Measurements from ENCODE around the gene PRKAR2B. TPM values are rescaled to one million over a fixed set of nuclear protein-coding genes. Genes with fewer than 3 reads are reported as not detected.
"Not testable (repeated sequence)": the region's sequence is repeated elsewhere in the genome, so short reads cannot be mapped to it uniquely, and the experiment has no call there.

Gene PRKAR2B
- total and polyA plus RNA-seq, 7 donors, result 1.3 to 3.5 (median 1.7) TPM

DNA sequence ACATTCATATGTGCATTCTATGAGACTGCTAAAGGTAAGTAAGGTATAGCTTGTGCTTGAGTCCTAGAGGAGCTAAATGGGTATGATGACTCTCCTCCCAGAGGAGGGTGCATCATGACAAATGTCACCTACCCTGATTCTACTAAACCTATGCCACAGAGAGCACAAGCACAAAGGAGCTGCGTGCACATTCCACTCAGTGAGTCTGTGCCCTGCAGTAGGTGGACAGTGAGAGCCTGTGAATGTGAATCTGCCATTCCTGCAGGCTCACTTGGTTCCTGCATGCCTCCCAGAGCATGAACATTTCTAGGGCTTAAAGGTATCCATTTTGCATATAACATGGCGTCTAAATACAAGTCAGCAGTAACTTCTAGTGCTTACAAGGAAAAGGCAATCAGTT, 46.8 kb downstream of the PRKAR2B start:
- intact Hi-C loops (cut with DNase I), result no loop called here
- Histone ChIP-seq H3K9me3 (no peaks in the 10 kb centered on the region), H3K27me3 (ENCODE audit: insufficient read depth in 3 of 3, low read length in 2 of 3) (no peaks in the 10 kb centered on the region), H3K4me3 (no peak overlapping the region), H3K27ac (no peak overlapping the region), H3K36me3 (ENCODE audit: insufficient read depth in 1 of 2, low read depth in 1 of 2) (no peaks in the 10 kb centered on the region), H3K4me1 (no peaks in the 10 kb centered on the region)
- 41 to 71% (median 67%) methylated on average over 2 of the region's 2 CpGs for WGBS, 3 donors
- TF ChIP-seq, protein P1, sequence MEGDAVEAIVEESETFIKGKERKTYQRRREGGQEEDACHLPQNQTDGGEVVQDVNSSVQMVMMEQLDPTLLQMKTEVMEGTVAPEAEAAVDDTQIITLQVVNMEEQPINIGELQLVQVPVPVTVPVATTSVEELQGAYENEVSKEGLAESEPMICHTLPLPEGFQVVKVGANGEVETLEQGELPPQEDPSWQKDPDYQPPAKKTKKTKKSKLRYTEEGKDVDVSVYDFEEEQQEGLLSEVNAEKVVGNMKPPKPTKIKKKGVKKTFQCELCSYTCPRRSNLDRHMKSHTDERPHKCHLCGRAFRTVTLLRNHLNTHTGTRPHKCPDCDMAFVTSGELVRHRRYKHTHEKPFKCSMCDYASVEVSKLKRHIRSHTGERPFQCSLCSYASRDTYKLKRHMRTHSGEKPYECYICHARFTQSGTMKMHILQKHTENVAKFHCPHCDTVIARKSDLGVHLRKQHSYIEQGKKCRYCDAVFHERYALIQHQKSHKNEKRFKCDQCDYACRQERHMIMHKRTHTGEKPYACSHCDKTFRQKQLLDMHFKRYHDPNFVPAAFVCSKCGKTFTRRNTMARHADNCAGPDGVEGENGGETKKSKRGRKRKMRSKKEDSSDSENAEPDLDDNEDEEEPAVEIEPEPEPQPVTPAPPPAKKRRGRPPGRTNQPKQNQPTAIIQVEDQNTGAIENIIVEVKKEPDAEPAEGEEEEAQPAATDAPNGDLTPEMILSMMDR (IDR thresholded peaks at IDR 0.05), result no peak
- DNase-seq (no peak), ATAC-seq (no peak)

DNA sequence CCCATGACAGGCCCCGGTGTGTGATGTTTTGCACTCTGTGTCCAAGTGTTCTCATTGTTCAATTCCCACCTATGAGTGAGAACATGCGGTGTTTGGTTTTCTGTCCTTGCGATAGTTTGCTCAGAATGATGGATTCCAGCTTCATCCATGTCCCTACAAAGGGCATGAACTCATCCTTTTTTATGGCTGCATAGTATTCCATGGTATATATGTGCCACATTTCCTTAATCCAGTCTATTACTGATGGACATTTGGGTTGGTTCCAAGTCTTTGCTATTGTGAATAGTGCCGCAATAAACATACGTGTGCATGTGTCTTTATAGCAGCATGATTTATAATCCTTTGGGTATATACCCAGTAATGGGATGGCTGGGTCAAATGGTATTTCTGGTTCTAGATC, 49.2 kb downstream of the PRKAR2B start:
- DNase-seq; H3K27ac ChIP-seq; H3K36me3 ChIP-seq (ENCODE audit: insufficient read depth in 1 of 2, low read depth in 1 of 2); intact Hi-C loops (cut with DNase I); H3K4me3 ChIP-seq; H3K27me3 ChIP-seq (ENCODE audit: insufficient read depth in 3 of 3, low read length in 2 of 3); H3K9me3 ChIP-seq; H3K4me1 ChIP-seq; ATAC-seq: not testable (repeated sequence)
- WGBS, 3 donors, result 90 to 98% (median 93%) methylated on average over 3 to 5 of the region's 5 CpGs

DNA sequence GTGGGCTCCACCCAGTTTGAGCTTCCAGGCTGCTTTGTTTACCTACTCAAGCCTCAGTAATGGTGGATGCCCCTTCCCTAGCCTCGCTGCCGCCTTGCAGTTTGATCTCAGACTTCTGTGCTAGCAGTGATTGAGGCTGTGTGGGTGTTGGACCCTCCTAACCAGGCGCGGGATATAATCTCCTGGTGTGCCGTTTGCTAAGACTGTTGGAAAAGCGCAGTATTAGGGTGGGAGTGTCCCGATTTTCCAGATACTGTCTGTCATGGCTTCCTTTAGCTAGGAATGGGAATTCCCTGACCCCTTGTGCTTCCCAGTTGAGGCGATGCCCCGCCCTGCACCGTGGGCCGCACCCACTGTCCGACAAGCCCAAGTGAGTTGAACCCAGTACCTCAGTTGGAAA, 54.6 kb downstream of the PRKAR2B start:
- H3K36me3 ChIP-seq (ENCODE audit: insufficient read depth in 1 of 2, low read depth in 1 of 2); DNase-seq; H3K4me1 ChIP-seq; H3K27ac ChIP-seq; H3K4me3 ChIP-seq; intact Hi-C loops (cut with DNase I); ATAC-seq; H3K9me3 ChIP-seq; H3K27me3 ChIP-seq (ENCODE audit: insufficient read depth in 3 of 3, low read length in 2 of 3): not testable (repeated sequence)
- 95 to 98% (median 97%) methylated on average over 12 of the region's 12 CpGs for WGBS, 3 donors

DNA sequence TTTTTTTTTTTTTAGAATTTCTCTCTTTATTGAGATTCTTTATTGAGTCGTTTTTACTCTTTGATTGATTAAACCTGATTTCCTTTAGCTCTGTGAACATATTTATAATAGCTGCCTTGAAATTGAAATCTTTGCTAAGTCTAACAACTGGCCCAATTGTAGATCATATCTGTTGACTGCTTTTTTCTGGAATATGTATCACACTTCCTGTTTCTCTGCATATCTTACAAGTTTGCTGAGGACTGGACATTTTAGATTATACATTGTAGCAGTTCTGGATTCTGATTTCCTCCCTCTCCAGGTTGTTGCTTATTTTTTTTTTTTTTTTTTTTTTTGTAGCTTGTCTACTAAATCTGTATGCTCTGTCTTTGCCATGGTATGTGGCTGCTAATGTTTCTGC, 56.3 kb downstream of the PRKAR2B start:
- H3K36me3 ChIP-seq (ENCODE audit: insufficient read depth in 1 of 2, low read depth in 1 of 2), result no peaks in the 10 kb centered on the region
- 68 to 88% (median 71%) methylated on average over 1 of the region's 1 CpG for WGBS, 3 donors
- H3K9me3 ChIP-seq, result no peaks in the 10 kb centered on the region
- H3K4me3 ChIP-seq, result no peak overlapping the region
- DNase-seq (no peak), ATAC-seq (no peak)
- TF ChIP-seq, protein P1 (IDR thresholded peaks at IDR 0.05), result no peak
- H3K27ac ChIP-seq, result no peak overlapping the region
- H3K4me1 ChIP-seq, result no peaks in the 10 kb centered on the region
- no peaks in the 10 kb centered on the region for H3K27me3 ChIP-seq (ENCODE audit: insufficient read depth in 3 of 3, low read length in 2 of 3)
- intact Hi-C loops (cut with DNase I), result no loop called here

DNA sequence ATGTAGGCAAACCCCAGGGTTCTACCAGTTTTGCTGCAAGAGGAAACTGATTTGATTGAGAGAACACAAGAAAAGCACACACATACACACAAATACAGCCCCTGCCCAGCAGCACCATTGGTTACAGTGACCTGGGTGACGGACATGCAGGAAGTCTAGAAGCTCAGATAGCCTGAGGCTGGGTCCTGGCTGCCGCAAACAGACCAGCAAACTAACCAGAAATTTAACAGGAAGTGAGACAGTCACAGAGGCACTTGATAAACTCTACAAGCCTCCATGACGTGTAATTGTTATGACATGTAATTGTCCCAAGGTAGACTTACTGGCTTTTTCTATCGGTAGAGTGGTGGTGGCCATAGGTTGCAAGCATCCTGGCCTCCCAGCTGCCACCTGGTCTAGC, 58.9 kb downstream of the PRKAR2B start:
- WGBS, 3 donors, result 64 to 72% (median 69%) methylated on average over 4 of the region's 4 CpGs
- H3K4me1 ChIP-seq, result no peaks in the 10 kb centered on the region
- intact Hi-C loops (cut with DNase I), result no loop called here

DNA sequence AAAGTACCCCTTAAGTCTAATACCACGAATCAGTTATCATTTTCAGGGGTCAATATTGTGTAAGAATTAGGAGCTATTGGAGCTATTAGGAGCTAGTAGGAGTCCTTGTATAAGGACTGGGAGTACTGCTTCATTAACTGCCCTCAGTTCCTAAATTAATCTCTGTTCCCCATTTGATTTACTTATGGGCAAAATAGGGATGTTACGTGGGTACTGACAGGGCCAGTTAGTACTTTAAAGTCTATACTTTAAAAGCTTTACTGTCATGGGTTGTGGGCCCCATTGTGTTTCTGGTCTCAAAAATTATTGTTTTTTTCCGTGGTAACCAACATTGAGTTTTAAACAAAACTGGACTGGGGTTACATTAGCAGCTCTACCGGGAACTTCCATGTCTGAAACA, 60.3 kb downstream of the PRKAR2B start:
- WGBS, 3 donors, result 90 to 94% (median 90%) methylated on average over 4 of the region's 4 CpGs
- intact Hi-C loops (cut with DNase I), result no loop called here

More for the DNA sequence above, 58.9 kb downstream of the PRKAR2B start:
- Histone ChIP-seq H3K36me3 (ENCODE audit: insufficient read depth in 1 of 2, low read depth in 1 of 2) (no peaks in the 10 kb centered on the region), H3K27me3 (ENCODE audit: insufficient read depth in 3 of 3, low read length in 2 of 3) (no peaks in the 10 kb centered on the region), H3K4me3 (no peak overlapping the region), H3K9me3 (no peaks in the 10 kb centered on the region), H3K27ac (no peak overlapping the region)
- DNase-seq (no peak), ATAC-seq (no peak)
- TF ChIP-seq, protein P1 (IDR thresholded peaks at IDR 0.05), result no peak

More for the DNA sequence above, 60.3 kb downstream of the PRKAR2B start:
- ATAC-seq (no peak), DNase-seq (no peak)
- no peaks in the 10 kb centered on the region for H3K9me3 ChIP-seq
- no peaks in the 10 kb centered on the region for H3K36me3 ChIP-seq (ENCODE audit: insufficient read depth in 1 of 2, low read depth in 1 of 2)
- H3K4me3 ChIP-seq, result no peak overlapping the region
- H3K27ac ChIP-seq, result no peak overlapping the region
- TF ChIP-seq, protein P1 (IDR thresholded peaks at IDR 0.05), result no peak
- H3K27me3 ChIP-seq (ENCODE audit: insufficient read depth in 3 of 3, low read length in 2 of 3), result no peaks in the 10 kb centered on the region
- no peaks in the 10 kb centered on the region for H3K4me1 ChIP-seq

Measured in psoas muscle (tissue), 8 donors.